Ectodermal cell (in vitro differentiated cells): ENCODE measurements around the gene CLIP1.
"Not testable (repeated sequence)": the region's sequence is repeated elsewhere in the genome, so short reads cannot be mapped to it uniquely, and the experiment has no call there.

Experiments used
- H3K27ac ChIP-seq: 2 replicates; pipeline ENCODE4 v1.7.0; 2013; ENCODE audit warnings: mild to moderate bottlenecking, low read depth, low read length; ENCODE audit not compliant: insufficient read depth, poor library complexity, severe bottlenecking
- H3K27me3 ChIP-seq: 2 replicates; pipeline ENCODE4 v1.7.0; 2013; ENCODE audit warnings: mild to moderate bottlenecking, low read length; ENCODE audit not compliant: insufficient read depth, control insufficient read depth, poor library complexity, severe bottlenecking
- H3K36me3 ChIP-seq: one replicate; pipeline ENCODE4 v1.7.0; 2013; ENCODE audit warnings: low read length; ENCODE audit not compliant: control insufficient read depth, insufficient read depth
- H3K4me1 ChIP-seq: one replicate; pipeline ENCODE4 v1.7.0; 2013; ENCODE audit warnings: low read length; ENCODE audit not compliant: control insufficient read depth, insufficient read depth
- H3K4me3 ChIP-seq: 2 replicates; pipeline ENCODE4 v1.7.0; 2013; ENCODE audit warnings: low read depth, low read length, control low read depth; ENCODE audit not compliant: insufficient read depth
- H3K9me3 ChIP-seq: 2 replicates; pipeline ENCODE4 v1.7.0; 2013; ENCODE audit warnings: mild to moderate bottlenecking, low read length, moderate library complexity; ENCODE audit not compliant: control insufficient read depth
- WGBS, 2 experiments: methylation state at CpG; one replicate each; pipeline ENCODE4 v1.1.7; 2013; ENCODE audit warnings: missing lambda C conversion rate in 2 of 2; 5-methylcytosine and 5-hydroxymethylcytosine counted together

The CLIP1 gene

GRCh38 chr12:122458105-122459035, 35.9 kb upstream of the CLIP1 start:
- Histone ChIP-seq H3K27ac (no peak overlapping the region), H3K27me3 (no peaks in the 10 kb centered on the region), H3K36me3 (no peaks in the 10 kb centered on the region), H3K4me1 (no peaks in the 10 kb centered on the region), H3K4me3 (no peak overlapping the region), H3K9me3 (no peaks in the 10 kb centered on the region)
- 93 to 95% methylated on average over 17 of the region's 17 CpGs for WGBS, 2 experiments

- WGBS, 2 experiments, result 81 to 89% methylated on average over 2 of the region's 2 CpGs
- Histone ChIP-seq H3K27ac (no peak overlapping the region), H3K4me1 (no peaks in the 10 kb centered on the region), H3K9me3 (no peaks in the 10 kb centered on the region), H3K4me3 (no peak overlapping the region), H3K27me3 (no peaks in the 10 kb centered on the region), H3K36me3 (no peaks in the 10 kb centered on the region)
Measured at GRCh38 chr12:122457627-122458026, 35.2 kb upstream of the CLIP1 start.

GRCh38 chr12:122454739-122455138, 32.3 kb upstream of the CLIP1 start:
- Histone ChIP-seq H3K4me3 (no peak overlapping the region), H3K9me3 (no peaks in the 10 kb centered on the region), H3K36me3 (no peaks in the 10 kb centered on the region), H3K27me3 (no peaks in the 10 kb centered on the region), H3K4me1 (no peaks in the 10 kb centered on the region), H3K27ac (no peak overlapping the region)
- WGBS, 2 experiments, result 77 to 80% methylated on average over 6 of the region's 6 CpGs

- Histone ChIP-seq H3K4me1 (no peaks in the 10 kb centered on the region), H3K36me3 (no peaks in the 10 kb centered on the region), H3K4me3 (no peak overlapping the region), H3K27me3 (no peaks in the 10 kb centered on the region), H3K27ac (no peak overlapping the region), H3K9me3 (no peaks in the 10 kb centered on the region)
- WGBS, 2 experiments, result 92 to 95% methylated on average over 12 of the region's 12 CpGs
Measured at GRCh38 chr12:122454250-122454721, 31.8 kb upstream of the CLIP1 start.

- Histone ChIP-seq H3K4me1 (no peaks in the 10 kb centered on the region), H3K36me3 (no peaks in the 10 kb centered on the region), H3K27ac (no peak overlapping the region), H3K9me3 (no peaks in the 10 kb centered on the region), H3K4me3 (no peak overlapping the region), H3K27me3 (no peaks in the 10 kb centered on the region)
- WGBS, 2 experiments, result 89 to 92% methylated on average over 10 to 11 of the region's 11 CpGs
Measured at GRCh38 chr12:122452701-122453285, 30.3 kb upstream of the CLIP1 start.

- H3K4me1 ChIP-seq, result no peaks in the 10 kb centered on the region
- H3K9me3 ChIP-seq, result no peaks in the 10 kb centered on the region
- no peaks in the 10 kb centered on the region for H3K27me3 ChIP-seq
- H3K27ac ChIP-seq, result no peak overlapping the region
- WGBS, 2 experiments, result 92 to 99% methylated on average over 2 of the region's 2 CpGs
- H3K4me3 ChIP-seq, result no peak overlapping the region
- H3K36me3 ChIP-seq, result no peaks in the 10 kb centered on the region
Measured at GRCh38 chr12:122449317-122449716, 26.8 kb upstream of the CLIP1 start.

- H3K27ac ChIP-seq, H3K4me3 ChIP-seq, H3K9me3 ChIP-seq, H3K27me3 ChIP-seq, H3K4me1 ChIP-seq, H3K36me3 ChIP-seq: not testable (repeated sequence)
- WGBS, 2 experiments, result 91 to 94% methylated on average over 2 to 3 of the region's 3 CpGs
Measured at GRCh38 chr12:122447825-122448224, 25.4 kb upstream of the CLIP1 start.

GRCh38 chr12:122446390-122446789, 23.9 kb upstream of the CLIP1 start:
- not testable (repeated sequence) for H3K27me3 ChIP-seq, H3K27ac ChIP-seq, H3K36me3 ChIP-seq, H3K4me3 ChIP-seq, H3K9me3 ChIP-seq, H3K4me1 ChIP-seq
- 80 to 82% methylated on average over 6 of the region's 6 CpGs for WGBS, 2 experiments

- not testable (repeated sequence) for H3K27me3 ChIP-seq, H3K4me3 ChIP-seq, H3K4me1 ChIP-seq, H3K36me3 ChIP-seq, H3K27ac ChIP-seq, H3K9me3 ChIP-seq
- WGBS, 2 experiments, result 78 to 83% methylated on average over 5 of the region's 5 CpGs
Measured at GRCh38 chr12:122444071-122444470, 21.6 kb upstream of the CLIP1 start.

GRCh38 chr12:122438822-122439221, 16.4 kb upstream of the CLIP1 start:
- not testable (repeated sequence) for H3K4me3 ChIP-seq, H3K9me3 ChIP-seq, H3K27ac ChIP-seq, H3K27me3 ChIP-seq, H3K36me3 ChIP-seq, H3K4me1 ChIP-seq
- WGBS, 2 experiments, result 94 to 97% methylated on average over 8 of the region's 8 CpGs
